ENCODE data around the gene SYT6.

DNA sequence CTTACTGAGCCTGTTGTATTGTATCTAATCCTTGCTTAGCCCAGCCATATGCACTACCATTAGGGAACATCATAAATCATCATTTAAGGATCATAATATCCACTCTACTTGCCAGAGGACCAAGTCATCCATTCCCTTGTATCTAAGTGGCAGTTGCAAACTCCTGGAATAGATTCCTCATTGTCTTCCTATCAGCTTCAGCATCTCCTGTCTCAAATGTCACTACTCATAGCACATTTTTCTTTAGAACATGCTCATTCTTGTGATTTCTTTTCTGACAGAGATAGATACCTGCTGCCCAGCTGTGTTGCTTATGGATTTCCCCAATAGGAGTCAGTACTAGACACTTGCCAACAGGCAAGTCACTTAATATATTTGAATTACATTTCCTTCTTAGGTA is 90.1 kb downstream of the SYT6 start:
- no peak for TF ChIP-seq SP1 (IDR thresholded peaks at IDR 0.05)
- no peak for TF ChIP-seq FOXA1 (IDR thresholded peaks at IDR 0.05)
- no peak for TF ChIP-seq PKNOX1 (IDR thresholded peaks at IDR 0.05)
- no peak for TF ChIP-seq FOXM1 (IDR thresholded peaks at IDR 0.05; ENCODE audit: borderline replicate concordance)
- no peak for TF ChIP-seq SUZ12 (IDR thresholded peaks at IDR 0.05)
- no peak for TF ChIP-seq TARDBP (IDR thresholded peaks at IDR 0.05)

All from HEK293T (cell line).